Measurements from ENCODE around the gene ARHGAP29.

Gene ARHGAP29

GRCh38 chr1:94235189-94236012 lies 2.0 kb downstream of the ARHGAP29 start:
- no peaks in the 10 kb centered on the region for H3K4me1 ChIP-seq (ENCODE audit: insufficient read depth, low read length, severe bottlenecking)
- no peak overlapping the region for H3K4me2 ChIP-seq (ENCODE audit: low read length)
- H3K27ac ChIP-seq (ENCODE audit: low read depth, low read length, poor library complexity, severe bottlenecking), result no peak overlapping the region
- H3K9ac ChIP-seq (ENCODE audit: low read length), result no peak overlapping the region
- H4K20me1 ChIP-seq (ENCODE audit: insufficient read depth, low read length), result no peaks in the 10 kb centered on the region
- H3K9me3 ChIP-seq (ENCODE audit: low read length), result no peaks in the 10 kb centered on the region
- no peaks in the 10 kb centered on the region for H3K9me2 ChIP-seq (ENCODE audit: low read depth, low read length)
- TF ChIP-seq EZH2 (IDR thresholded peaks at IDR 0.05; ENCODE audit: borderline replicate concordance, low read length), result no peak
- TF ChIP-seq, protein P1, sequence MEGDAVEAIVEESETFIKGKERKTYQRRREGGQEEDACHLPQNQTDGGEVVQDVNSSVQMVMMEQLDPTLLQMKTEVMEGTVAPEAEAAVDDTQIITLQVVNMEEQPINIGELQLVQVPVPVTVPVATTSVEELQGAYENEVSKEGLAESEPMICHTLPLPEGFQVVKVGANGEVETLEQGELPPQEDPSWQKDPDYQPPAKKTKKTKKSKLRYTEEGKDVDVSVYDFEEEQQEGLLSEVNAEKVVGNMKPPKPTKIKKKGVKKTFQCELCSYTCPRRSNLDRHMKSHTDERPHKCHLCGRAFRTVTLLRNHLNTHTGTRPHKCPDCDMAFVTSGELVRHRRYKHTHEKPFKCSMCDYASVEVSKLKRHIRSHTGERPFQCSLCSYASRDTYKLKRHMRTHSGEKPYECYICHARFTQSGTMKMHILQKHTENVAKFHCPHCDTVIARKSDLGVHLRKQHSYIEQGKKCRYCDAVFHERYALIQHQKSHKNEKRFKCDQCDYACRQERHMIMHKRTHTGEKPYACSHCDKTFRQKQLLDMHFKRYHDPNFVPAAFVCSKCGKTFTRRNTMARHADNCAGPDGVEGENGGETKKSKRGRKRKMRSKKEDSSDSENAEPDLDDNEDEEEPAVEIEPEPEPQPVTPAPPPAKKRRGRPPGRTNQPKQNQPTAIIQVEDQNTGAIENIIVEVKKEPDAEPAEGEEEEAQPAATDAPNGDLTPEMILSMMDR (IDR thresholded peaks at IDR 0.05; ENCODE audit: low read length), result no peak
- no peaks in the 10 kb centered on the region for H3K79me2 ChIP-seq (ENCODE audit: insufficient read depth, low read length)
- H3K27me3 ChIP-seq (ENCODE audit: insufficient read depth, low read length), result no peaks in the 10 kb centered on the region
- no peaks in the 10 kb centered on the region for H3F3A ChIP-seq (ENCODE audit: insufficient read depth, low read length)
- H3K4me3 ChIP-seq (ENCODE audit: low read depth, low read length, poor library complexity, severe bottlenecking), result no peak overlapping the region
- no peaks in the 10 kb centered on the region for H3K36me3 ChIP-seq (ENCODE audit: insufficient read depth, low read length)
- H2AFZ ChIP-seq (ENCODE audit: low read length), result no peak overlapping the region

DNA sequence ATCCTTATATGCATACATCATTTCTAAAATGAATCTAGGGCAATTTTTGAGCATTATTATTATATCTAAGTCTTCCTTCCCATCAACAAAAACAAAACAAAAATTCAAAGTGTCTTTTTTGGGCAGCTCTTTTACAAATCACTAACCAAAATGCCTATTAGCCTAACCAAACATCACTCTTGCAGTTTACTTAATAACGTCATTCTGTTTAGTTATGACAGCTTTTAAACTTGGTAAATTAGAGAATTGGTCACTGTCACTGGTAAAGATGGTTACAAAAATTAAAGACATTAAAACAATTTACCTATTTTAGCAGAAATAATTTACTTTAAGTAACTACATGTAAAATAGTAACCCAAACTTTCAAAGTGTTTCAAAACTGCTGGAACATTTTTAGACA lies 2.8 kb downstream of the ARHGAP29 start:
- Histone ChIP-seq H3K4me1 (ENCODE audit: insufficient read depth, low read length, severe bottlenecking) (no peaks in the 10 kb centered on the region), H3K79me2 (ENCODE audit: insufficient read depth, low read length) (no peaks in the 10 kb centered on the region), H2AFZ (ENCODE audit: low read length) (no peak overlapping the region), H3K4me3 (ENCODE audit: low read depth, low read length, poor library complexity, severe bottlenecking) (no peak overlapping the region), H3K27me3 (ENCODE audit: insufficient read depth, low read length) (no peaks in the 10 kb centered on the region), H3K36me3 (ENCODE audit: insufficient read depth, low read length) (no peaks in the 10 kb centered on the region), H3K9me3 (ENCODE audit: low read length) (no peaks in the 10 kb centered on the region), H4K20me1 (ENCODE audit: insufficient read depth, low read length) (no peaks in the 10 kb centered on the region), H3K27ac (ENCODE audit: low read depth, low read length, poor library complexity, severe bottlenecking) (no peak overlapping the region), H3K9ac (ENCODE audit: low read length) (no peak overlapping the region), H3K9me2 (ENCODE audit: low read depth, low read length) (no peaks in the 10 kb centered on the region), H3K4me2 (ENCODE audit: low read length) (no peak overlapping the region), H3F3A (ENCODE audit: insufficient read depth, low read length) (no peaks in the 10 kb centered on the region)
- TF ChIP-seq EZH2 (IDR thresholded peaks at IDR 0.05; ENCODE audit: borderline replicate concordance, low read length), result no peak
- TF ChIP-seq, protein P1 (IDR thresholded peaks at IDR 0.05; ENCODE audit: low read length), result no peak

DNA sequence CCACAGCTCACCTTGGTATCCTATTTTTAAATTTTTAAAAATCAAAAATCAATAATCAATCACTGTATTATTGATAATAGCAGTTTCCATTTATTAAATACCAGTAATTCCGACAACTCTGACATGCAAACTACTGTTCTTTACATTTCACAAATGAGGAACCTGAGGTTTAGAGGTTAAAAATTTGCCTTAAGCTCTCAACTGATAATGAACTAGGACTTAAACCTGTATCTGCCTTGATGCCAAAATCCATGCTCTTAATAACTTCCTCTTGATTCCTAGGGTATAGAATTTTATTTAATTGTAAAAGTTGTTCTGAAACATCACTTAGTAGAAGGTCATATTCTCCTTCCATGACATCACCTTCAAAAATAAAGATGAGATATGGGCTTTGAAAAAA lies 5.6 kb downstream of the ARHGAP29 start:
- H3K4me1 ChIP-seq (ENCODE audit: insufficient read depth, low read length, severe bottlenecking), result no peaks in the 10 kb centered on the region
- H2AFZ ChIP-seq (ENCODE audit: low read length), result no peak overlapping the region
- H3K9me2 ChIP-seq (ENCODE audit: low read depth, low read length), result no peaks in the 10 kb centered on the region
- no peak overlapping the region for H3K27ac ChIP-seq (ENCODE audit: low read depth, low read length, poor library complexity, severe bottlenecking)
- H3K27me3 ChIP-seq (ENCODE audit: insufficient read depth, low read length), result no peaks in the 10 kb centered on the region
- no peaks in the 10 kb centered on the region for H3F3A ChIP-seq (ENCODE audit: insufficient read depth, low read length)
- H3K9me3 ChIP-seq (ENCODE audit: low read length), result no peaks in the 10 kb centered on the region
- no peak overlapping the region for H3K4me2 ChIP-seq (ENCODE audit: low read length)
- TF ChIP-seq EZH2 (IDR thresholded peaks at IDR 0.05; ENCODE audit: borderline replicate concordance, low read length), result no peak
- TF ChIP-seq, protein P1 (IDR thresholded peaks at IDR 0.05; ENCODE audit: low read length), result no peak
- no peak overlapping the region for H3K9ac ChIP-seq (ENCODE audit: low read length)
- no peaks in the 10 kb centered on the region for H3K36me3 ChIP-seq (ENCODE audit: insufficient read depth, low read length)
- no peaks in the 10 kb centered on the region for H4K20me1 ChIP-seq (ENCODE audit: insufficient read depth, low read length)
- no peak overlapping the region for H3K4me3 ChIP-seq (ENCODE audit: low read depth, low read length, poor library complexity, severe bottlenecking)
- H3K79me2 ChIP-seq (ENCODE audit: insufficient read depth, low read length), result no peaks in the 10 kb centered on the region
